DMS79 (cell line): ENCODE measurements around the gene NAA16.
"Not testable (repeated sequence)": the region's sequence is repeated elsewhere in the genome, so short reads cannot be mapped to it uniquely, and the experiment has no call there.

Experiments used
- DNase-seq: peaks from one replicate; lab custom pipeline; 2025; lab: John Stamatoyannopoulos, UW

NAA16 gene

DNA sequence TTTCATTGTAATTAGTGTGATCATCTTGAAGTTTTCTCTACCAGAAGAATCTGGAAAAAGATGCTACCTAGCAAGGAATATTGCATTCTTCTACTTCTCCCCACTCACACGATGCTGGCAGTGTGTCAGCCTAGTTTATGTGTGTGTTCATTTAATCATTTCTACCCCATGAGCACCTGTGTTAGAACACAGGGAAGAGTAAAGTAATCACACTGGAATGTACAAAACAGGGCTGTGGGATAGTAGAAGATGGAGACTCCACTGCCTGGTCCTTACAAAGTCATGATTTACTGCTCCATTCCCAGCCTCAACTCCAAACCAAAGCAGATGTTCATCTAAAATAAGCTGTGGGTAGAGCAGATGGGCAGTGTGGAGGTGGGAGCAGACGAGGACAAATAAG is 98.5 kb downstream of the NAA16 start:
- no peak for DNase-seq

DNA sequence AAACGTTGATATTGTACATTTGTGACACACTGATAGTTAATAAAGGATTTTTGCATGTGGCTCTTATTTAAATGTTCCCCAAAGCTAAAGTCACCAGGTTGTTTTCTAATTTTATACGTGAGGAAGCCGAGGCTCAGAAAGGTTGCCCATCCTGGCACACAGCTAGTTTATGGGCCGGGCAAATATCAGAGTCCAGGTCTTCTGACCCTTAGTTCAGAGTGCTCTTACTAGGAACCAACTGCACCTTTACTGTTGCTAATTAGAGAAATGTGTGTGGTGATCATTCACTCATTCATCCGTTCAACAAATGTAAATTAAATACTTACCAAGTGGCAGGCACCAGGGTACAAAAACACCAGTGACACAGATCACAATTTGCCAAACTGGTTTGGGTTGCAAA is 100.0 kb downstream of the NAA16 start:
- DNase-seq = no peak

DNA sequence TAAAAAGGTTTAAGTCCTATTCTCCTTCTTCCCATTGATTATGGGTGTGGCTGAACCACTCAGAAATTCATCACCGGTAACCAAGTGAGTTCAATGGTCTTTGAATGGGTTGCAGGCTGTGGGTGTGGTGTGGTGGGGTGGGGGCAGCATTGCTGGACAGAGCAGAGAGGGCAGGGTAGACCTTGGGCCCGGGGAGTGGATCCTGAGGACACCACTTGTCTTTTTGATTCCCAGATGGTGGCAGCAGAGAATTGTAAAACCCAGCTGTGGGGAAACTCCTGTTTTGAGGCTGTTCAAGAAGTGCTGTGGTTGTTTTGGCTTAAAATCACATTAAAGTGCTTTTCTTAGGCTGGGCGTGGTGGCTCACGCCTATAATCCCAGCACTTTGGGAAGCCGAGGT is 100.5 kb downstream of the NAA16 start:
- no peak for DNase-seq

DNA sequence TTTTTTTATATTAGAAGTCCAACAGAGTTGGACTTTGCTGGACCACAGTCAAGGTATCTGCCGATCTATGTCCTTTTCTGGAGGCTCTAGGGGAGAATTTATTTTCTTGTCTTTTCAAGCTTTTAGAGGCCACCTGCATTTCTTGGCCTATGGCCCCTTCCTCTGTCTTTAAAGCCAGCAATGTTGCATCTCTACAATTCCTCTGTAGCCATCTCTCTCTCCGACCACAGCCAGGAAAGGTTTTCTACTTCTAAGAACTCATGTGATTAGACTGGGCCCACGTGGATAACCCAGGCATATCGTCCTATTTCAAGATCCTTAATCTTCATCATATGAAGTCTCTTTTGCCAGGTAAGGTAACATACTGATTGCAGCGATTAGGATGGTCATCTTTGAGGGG is 102.8 kb downstream of the NAA16 start:
- DNase-seq = no peak

DNA sequence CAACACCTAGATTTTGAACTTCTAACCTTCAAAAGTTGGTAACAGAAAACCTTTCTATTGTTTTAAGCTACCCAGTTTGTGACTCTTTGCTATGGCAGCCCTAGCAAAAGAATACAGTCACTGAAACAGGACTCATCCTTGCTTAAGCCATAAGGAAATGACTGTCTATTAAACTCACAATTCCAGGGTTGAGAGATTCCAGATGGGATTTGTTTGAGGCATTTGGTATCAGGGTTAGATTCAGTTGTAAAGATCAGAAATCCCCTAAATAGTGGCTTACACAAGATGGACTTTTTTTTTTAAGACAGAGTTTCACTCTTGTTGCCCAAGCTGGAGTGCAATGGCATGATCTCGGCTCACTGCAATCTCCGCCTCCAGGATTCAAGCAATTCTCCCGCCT is 105.2 kb downstream of the NAA16 start:
- no peak for DNase-seq

DNA sequence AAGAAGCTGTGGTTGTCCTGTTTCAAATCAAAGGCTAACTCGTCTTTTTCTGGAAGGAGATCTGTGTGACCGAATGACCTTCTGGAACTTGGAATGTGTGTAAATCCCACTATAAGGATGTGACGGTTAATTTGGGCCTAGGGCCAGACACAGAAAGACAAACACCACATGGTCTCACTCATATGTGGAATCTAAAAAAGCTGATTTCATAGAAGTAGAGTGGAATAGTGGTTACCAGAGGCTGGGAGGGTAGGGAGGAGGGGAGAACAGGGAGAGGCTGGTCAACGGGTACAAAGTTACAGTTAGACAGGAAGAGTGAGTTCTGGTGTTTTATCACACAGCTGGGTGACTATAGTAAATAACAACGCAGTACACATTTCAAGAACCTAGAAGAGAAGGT is 107.0 kb downstream of the NAA16 start:
- no peak for DNase-seq

DNA sequence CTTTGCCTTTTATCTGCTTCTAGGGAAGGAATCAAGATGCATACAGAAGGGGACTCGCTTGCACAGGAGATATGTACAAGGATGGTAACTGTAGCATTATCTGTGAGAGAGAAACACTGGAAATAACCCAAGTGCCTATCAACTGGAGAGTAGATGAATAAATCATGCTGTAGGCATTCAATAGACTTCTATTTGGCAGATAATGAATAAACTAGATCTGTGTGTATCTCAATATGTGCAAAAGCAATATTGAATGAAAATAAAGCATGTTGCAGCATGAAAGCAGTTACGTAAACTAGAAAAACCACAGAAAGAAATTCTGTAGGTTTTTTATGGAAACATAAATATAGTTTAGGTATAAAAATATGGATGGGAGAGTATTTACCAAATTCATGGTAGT is 107.7 kb downstream of the NAA16 start:
- DNase-seq = no peak

DNA sequence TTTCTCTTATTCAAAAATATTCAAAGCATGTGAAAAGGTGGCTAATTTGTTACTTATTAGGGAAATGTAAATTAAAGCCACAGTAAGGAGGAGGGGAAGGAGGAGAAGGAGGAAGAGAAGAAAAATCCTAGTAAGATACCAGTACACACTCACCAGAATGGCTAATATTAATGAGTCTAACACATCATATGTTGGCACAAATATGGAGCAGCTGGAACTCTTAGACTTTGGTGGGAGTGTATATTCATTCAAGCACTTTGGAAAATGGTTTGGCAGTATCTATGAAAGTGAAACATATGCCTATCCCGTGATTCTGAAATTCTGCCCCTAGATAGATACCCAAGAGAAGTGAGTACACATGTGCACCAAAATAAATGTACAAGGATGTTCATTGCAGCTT is 108.1 kb downstream of the NAA16 start:
- no peak for DNase-seq

DNA sequence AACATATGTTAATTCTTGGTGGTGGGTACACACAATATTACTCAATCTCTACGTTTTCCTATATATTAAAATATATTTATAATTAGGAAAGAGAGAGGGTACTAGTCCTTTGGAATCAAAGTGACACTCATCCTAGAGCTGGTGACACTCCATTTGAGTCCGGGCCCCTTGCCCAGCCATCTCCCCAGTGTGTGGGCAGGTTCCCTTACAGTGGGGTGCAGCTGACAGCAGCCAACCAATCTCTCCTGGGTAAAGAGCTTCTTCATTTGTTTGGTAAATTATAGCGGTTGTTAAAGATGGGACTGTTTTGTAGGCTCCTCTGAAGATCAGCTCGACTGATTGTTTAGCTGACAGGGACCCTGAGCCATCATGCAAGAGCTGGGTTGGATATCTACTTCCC is 109.1 kb downstream of the NAA16 start:
- no peak for DNase-seq

DNA sequence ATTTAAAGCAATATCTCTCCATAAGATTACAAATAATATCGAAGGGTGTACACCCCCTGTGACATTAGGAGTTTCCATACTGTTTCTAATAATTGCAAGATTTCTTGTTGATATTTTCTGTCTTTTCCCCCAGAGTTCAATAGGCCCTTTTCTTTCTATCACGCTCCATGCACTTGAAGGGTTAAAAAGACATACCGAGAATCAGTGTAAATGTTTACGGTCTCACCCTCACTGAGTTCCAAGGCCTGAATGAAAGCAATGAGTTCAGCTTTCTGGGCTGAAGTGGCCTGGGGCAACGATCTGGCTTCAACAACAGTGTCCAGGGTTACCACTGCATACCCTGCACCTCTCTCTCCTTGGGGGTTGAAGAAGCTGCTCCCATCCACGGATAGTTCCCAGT is 110.3 kb downstream of the NAA16 start:
- DNase-seq = not testable (repeated sequence)

DNA sequence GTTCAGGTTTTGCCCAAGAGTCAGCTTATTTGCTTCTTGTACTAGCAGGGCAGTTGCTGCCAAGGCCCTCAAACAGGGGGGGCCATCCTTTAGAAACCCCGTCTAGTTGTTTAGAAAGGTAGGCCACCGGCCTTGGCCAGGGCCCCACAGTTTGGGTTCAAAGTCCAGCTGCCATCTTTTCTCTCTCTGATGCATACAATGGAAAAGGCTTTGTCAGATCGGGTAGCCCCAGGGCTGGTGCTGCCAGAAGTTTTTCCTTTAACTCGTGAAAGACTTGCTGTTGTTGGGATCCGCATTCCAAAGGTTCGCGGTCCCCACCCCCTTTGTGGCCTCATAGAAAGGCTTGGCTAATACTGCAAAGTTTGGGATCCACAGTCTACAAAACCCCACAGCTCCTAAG is 110.9 kb downstream of the NAA16 start:
- DNase-seq = not testable (repeated sequence)

DNA sequence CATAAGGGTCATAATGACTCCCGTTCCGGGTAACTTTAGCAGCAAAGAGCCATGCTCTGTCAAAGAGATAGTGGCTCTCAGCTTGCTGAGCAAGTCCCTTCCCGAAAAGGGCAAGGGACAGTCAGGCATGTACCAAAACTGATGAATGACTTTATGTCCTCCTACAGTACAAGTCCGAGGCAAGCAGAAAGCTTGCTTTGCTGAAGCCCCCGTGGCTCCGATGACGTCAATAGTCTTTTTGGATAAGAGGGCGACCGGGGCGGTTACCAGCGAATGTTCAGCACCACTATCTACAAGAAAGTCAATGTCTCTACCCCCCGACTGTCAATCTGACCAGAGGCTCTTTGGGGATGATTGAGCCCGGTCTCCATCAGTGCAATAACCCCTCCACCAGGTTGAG is 112.2 kb downstream of the NAA16 start:
- DNase-seq = not testable (repeated sequence)

DNA sequence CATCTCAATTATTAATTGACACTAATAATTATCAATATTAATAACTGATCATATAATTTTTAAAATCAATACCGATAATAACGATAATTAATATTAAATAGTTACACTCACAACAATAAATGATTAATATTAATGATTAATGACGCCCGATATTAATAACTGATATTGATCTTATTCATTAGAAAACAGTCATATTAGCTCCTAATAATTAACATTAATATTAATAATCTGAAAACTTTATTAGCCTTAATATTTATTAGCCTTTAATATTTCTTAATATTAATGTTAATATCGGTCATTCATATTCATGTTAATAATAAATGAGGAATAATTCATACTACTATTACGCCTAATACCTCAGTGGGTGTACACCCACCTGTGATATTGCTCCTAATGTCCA is 113.6 kb downstream of the NAA16 start:
- not testable (repeated sequence) for DNase-seq

DNA sequence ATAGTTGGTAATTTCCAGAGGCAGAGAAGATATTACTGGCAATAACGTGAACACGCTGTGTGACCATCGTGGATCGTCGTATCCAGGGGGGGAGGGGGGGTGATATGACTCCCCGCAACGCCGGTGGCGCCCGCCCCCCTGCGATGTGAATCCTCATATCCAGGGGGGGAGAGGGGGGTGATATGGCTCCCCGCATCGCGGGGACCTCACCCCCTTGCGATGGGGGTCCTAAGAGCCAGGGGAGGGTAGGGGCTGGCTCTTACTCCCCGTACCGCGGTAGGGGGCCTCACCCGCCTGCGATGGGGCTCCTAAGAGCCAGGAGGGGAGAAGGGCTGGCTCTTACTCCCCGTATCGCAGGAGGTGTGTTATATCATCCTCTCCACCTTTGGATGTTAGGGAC is 115.0 kb downstream of the NAA16 start:
- DNase-seq = no peak
